Peyer's patch (tissue), 4 donors: ENCODE measurements around the gene MCUR1.

ENCODE experiments used
- CTCF ChIP-seq, 6 experiments: fragments of 450-650 bp in 4 of 6; fragments of 200-600 bp in 2 of 6; sonication (generic) in 1 of 6; IDR thresholded peaks; one replicate each; pipeline ENCODE4 v1.5.1; 2017 to 2019; ENCODE audit warnings: antibody characterized with exemption in 6 of 6, mild to moderate bottlenecking in 3 of 6, moderate library complexity in 1 of 6
- POLR2A ChIP-seq, 2 donors: fragments of 450-650 bp; IDR thresholded peaks; one replicate each; pipeline ENCODE4 v1.5.1; 2017; ENCODE audit warnings: antibody characterized with exemption in 2 of 2, mild to moderate bottlenecking in 2 of 2, moderate library complexity in 2 of 2

- TF ChIP-seq CTCF (IDR thresholded peaks at IDR 0.05) (no peak), POLR2A (IDR thresholded peaks at IDR 0.05) (no peak)
Measured at GRCh38 chr6:13825871-13826270, 11.5 kb upstream of the MCUR1 start.
